GM18526 (cell line): Measurements from ENCODE around the gene GNAS-AS1.

Source experiments
- POLR2A ChIP-seq: IDR thresholded peaks from 3 replicates; pipeline ENCODE4 v1.6.1; 2011; ENCODE audit not compliant: insufficient read length; ENCODE audit errors: extremely low read depth

GNAS-AS1 gene

DNA sequence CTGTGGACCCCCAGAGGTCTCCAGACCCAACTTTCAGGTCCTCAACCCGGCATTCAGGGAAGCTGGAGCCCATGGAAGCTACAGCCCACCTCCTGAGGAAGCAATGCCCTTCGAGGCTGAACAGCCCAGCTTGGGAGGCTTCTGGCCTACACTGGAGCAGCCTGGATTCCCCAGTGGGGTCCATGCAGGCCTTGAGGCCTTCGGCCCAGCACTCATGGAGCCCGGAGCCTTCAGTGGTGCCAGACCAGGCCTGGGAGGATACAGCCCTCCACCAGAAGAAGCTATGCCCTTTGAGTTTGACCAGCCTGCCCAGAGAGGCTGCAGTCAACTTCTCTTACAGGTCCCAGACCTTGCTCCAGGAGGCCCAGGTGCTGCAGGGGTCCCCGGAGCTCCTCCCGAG is 2.8 kb upstream of the GNAS-AS1 start:
- TF ChIP-seq POLR2A: no peak

DNA sequence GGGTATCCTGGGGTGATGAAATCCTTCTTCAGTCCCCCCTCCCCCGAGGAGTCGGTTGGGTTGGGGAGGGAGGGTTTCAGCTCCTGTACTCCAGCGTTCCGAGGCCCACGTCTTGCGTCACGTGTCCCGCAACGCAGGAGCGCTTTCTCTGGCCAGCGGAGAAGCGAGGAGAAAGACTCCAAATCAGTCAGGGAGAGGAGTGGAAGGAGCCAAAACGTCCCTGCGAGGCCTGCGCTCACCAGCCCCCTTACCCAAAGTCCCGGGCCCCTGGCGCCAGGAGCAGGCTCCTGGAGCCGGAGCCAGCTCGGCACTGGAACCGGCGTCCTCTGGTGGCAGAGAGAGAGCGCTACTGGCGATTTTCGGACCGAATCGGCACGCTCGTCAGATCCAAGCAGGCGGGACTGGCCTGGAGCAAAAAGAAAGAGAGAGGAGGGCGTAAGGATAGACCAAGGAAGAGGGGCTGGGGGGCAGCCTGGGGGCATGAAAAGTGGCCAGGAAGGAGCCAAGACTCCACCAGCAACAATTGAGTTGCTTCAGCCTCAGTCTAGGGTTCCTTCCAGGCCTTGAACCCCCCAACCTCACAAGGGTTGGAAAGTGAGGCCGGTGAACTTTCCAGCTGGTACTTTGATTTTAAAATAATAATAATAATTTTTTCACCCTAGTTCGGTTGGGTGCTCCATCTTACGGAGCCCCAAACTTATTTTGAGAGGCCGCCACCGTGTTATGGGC is 2.0 kb upstream of the GNAS-AS1 start, which contains the start of gene GNAS:
Gene GNAS, plus strand, starts transcription at position 174 of the 729 bp plus-strand sequence.
- TF ChIP-seq POLR2A: no peak

GRCh38 chr20:58851969-58852458 is 1.3 kb upstream of the GNAS-AS1 start:
- TF ChIP-seq POLR2A: no peak

GRCh38 chr20:58851221-58851968 is 693 bp upstream of the GNAS-AS1 start:
- no peak for TF ChIP-seq POLR2A

- TF ChIP-seq POLR2A: no peak
Measured at GRCh38 chr20:58847463-58847862, 3.2 kb downstream of the GNAS-AS1 start.

GRCh38 chr20:58845706-58846105 is 5.0 kb downstream of the GNAS-AS1 start:
- no peak for TF ChIP-seq POLR2A

DNA sequence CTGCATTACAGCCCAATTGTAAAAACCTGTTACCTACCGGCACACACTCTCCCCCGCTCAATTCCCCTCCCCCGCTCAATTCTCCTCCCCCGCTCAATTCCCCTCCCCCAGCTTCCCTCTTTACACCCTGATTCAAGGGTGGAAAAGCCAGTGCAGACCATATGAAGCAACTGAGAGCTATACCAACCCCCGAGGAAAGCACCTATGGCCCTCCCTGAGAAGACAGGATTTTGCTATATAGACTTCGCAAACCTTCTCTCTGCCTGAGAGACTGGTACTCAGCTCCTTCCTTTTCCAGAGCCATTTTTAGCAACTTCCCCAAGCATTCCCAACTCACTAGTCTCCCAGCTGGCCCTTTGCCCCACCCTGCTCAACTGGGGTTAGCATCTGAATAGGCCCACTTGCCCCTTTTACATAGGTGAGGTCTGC is 7.6 kb downstream of the GNAS-AS1 start:
- TF ChIP-seq POLR2A: no peak

- TF ChIP-seq POLR2A: no peak
Measured at GRCh38 chr20:58842276-58842675, 8.4 kb downstream of the GNAS-AS1 start.

- no peak for TF ChIP-seq POLR2A
Measured at GRCh38 chr20:58841539-58842264, 9.0 kb downstream of the GNAS-AS1 start.

- TF ChIP-seq POLR2A: no peak
Measured at GRCh38 chr20:58840816-58841538, 9.7 kb downstream of the GNAS-AS1 start.

GRCh38 chr20:58839991-58840747 is 10.5 kb downstream of the GNAS-AS1 start:
- TF ChIP-seq POLR2A: no peak

DNA sequence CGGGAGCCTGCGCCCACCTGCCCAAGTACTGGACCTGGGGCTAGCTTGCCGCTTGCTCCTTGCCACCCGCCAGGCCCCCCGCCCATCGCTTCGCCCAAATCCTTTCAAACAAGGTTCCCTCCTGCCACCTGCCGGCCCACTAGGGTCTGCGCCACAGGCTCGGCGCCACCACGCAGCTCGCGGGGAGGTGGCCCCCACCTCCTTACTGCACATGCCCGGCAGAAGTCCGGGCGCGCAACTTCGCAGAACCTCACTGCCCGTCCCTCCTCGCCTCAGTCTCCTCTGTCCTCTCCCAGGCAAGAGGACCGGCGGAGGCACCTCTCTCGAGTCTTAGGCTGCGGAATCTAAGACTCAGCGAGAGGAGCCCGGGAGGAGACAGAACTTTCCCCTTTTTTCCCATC is 11.2 kb downstream of the GNAS-AS1 start:
- no peak for TF ChIP-seq POLR2A

GRCh38 chr20:58838174-58838573 is 12.5 kb downstream of the GNAS-AS1 start:
- TF ChIP-seq POLR2A: no peak

GRCh38 chr20:58837717-58838116 is 13.0 kb downstream of the GNAS-AS1 start:
- TF ChIP-seq POLR2A: no peak
